ENCODE results near the gene SLC7A1. TPM values are rescaled to one million over a fixed set of nuclear protein-coding genes. Genes with fewer than 3 reads are reported as not detected.

Gene SLC7A1
- total and polyA plus RNA-seq, 2 of the 13 experiments (the other 11 are each of a cell fraction or from before 2014, with no cell fraction given) = 14.5 to 15.3 TPM

- TF ChIP-seq ZBTB44 (CRISPR knock-in tag; IDR thresholded peaks at IDR 0.05) (no peak), THAP11 (CRISPR knock-in tag; IDR thresholded peaks at IDR 0.05) (no peak), NCOA1 (CRISPR knock-in tag; IDR thresholded peaks at IDR 0.05) (no peak), ZNF225 (CRISPR knock-in tag; IDR thresholded peaks at IDR 0.05) (no peak), ZNF280D (CRISPR knock-in tag; IDR thresholded peaks at IDR 0.05) (no peak), GABPA (IDR thresholded peaks at IDR 0.05; ENCODE audit: low read depth, low read length) (no peak), GABPA (CRISPR knock-in tag; IDR thresholded peaks at IDR 0.05; ENCODE audit: low read depth) (no peak), IKZF1 (IDR thresholded peaks at IDR 0.05) (no peak), ZNF501 (CRISPR knock-in tag; IDR thresholded peaks at IDR 0.05) (no peak), ZNF773 (CRISPR knock-in tag; IDR thresholded peaks at IDR 0.05; ENCODE audit: borderline replicate concordance) (no peak; the same call in 1 of the 2 replicates), NFKB2 (CRISPR knock-in tag; IDR thresholded peaks at IDR 0.05; ENCODE audit: borderline replicate concordance) (no peak), SETDB1 (CRISPR knock-in tag; IDR thresholded peaks at IDR 0.05; ENCODE audit: borderline replicate concordance) (no peak), FLYWCH1 (CRISPR knock-in tag; IDR thresholded peaks at IDR 0.05) (no peak), MIXL1 (CRISPR knock-in tag; IDR thresholded peaks at IDR 0.05) (no peak), PHF20 (CRISPR knock-in tag; IDR thresholded peaks at IDR 0.05) (no peak), NFYB (CRISPR knock-in tag; IDR thresholded peaks at IDR 0.05) (peak; percentile 29; the same call in 1 of the 2 replicates), MXI1 (IDR thresholded peaks at IDR 0.05; ENCODE audit: borderline replicate concordance, low read depth, low read length) (peak; percentile 42; the same call in 1 of the 3 replicates)
- TF ChIP-seq, protein P1, sequence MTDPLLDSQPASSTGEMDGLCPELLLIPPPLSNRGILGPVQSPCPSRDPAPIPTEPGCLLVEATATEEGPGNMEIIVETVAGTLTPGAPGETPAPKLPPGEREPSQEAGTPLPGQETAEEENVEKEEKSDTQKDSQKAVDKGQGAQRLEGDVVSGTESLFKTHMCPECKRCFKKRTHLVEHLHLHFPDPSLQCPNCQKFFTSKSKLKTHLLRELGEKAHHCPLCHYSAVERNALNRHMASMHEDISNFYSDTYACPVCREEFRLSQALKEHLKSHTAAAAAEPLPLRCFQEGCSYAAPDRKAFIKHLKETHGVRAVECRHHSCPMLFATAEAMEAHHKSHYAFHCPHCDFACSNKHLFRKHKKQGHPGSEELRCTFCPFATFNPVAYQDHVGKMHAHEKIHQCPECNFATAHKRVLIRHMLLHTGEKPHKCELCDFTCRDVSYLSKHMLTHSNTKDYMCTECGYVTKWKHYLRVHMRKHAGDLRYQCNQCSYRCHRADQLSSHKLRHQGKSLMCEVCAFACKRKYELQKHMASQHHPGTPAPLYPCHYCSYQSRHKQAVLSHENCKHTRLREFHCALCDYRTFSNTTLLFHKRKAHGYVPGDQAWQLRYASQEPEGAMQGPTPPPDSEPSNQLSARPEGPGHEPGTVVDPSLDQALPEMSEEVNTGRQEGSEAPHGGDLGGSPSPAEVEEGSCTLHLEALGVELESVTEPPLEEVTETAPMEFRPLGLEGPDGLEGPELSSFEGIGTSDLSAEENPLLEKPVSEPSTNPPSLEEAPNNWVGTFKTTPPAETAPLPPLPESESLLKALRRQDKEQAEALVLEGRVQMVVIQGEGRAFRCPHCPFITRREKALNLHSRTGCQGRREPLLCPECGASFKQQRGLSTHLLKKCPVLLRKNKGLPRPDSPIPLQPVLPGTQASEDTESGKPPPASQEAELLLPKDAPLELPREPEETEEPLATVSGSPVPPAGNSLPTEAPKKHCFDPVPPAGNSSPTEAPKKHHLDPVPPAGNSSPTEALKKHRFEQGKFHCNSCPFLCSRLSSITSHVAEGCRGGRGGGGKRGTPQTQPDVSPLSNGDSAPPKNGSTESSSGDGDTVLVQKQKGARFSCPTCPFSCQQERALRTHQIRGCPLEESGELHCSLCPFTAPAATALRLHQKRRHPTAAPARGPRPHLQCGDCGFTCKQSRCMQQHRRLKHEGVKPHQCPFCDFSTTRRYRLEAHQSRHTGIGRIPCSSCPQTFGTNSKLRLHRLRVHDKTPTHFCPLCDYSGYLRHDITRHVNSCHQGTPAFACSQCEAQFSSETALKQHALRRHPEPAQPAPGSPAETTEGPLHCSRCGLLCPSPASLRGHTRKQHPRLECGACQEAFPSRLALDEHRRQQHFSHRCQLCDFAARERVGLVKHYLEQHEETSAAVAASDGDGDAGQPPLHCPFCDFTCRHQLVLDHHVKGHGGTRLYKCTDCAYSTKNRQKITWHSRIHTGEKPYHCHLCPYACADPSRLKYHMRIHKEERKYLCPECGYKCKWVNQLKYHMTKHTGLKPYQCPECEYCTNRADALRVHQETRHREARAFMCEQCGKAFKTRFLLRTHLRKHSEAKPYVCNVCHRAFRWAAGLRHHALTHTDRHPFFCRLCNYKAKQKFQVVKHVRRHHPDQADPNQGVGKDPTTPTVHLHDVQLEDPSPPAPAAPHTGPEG (CRISPR knock-in tag; IDR thresholded peaks at IDR 0.05) = peak; percentile 38; the same call in 1 of the 2 replicates
- TF ChIP-seq, protein P2, sequence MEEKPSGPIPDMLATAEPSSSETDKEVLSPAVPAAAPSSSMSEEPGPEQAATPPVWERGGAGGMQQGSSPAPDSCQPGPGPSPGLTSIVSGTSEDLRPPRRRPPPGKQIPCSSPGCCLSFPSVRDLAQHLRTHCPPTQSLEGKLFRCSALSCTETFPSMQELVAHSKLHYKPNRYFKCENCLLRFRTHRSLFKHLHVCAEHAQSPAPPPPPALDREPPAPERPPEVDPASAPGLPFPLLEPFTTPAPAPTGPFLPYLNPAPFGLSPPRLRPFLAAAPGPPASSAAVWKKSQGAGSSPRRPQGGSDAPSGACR (CRISPR knock-in tag; IDR thresholded peaks at IDR 0.05) = no peak
Measured at GRCh38 chr13:29595380-29596063, at the start of gene SLC7A1 (continued).
